Measurements from ENCODE around the gene UBE2M.

- TF ChIP-seq EP300 (IDR thresholded peaks at IDR 0.05): peak in 1 of 2 donors; percentile 89
- peak in 3 of 5 experiments; percentile 13 to 45 (median 21) for TF ChIP-seq CTCF (IDR thresholded peaks at IDR 0.05)
- TF ChIP-seq POLR2A (IDR thresholded peaks at IDR 0.05): peak; percentile 50 to 70
These were observed 17.0 kb upstream of the UBE2M start for GRCh38 chr19:58575183-58576041.
